HUES48 (cell line): ENCODE data around the gene AP2A2.

ENCODE experiments used
- H3K27ac ChIP-seq: one replicate; pipeline ENCODE4 v1.7.0; 2013; ENCODE audit warnings: low read depth, low read length, inconsistent platforms
- H3K27me3 ChIP-seq: 2 replicates; pipeline ENCODE4 v1.6.1; 2013; ENCODE audit warnings: mild to moderate bottlenecking, low read length; ENCODE audit not compliant: control insufficient read depth, insufficient read depth
- H3K36me3 ChIP-seq: 2 replicates; pipeline ENCODE4 v1.6.1; 2013; ENCODE audit warnings: low read length; ENCODE audit not compliant: control insufficient read depth, insufficient read depth
- H3K4me1 ChIP-seq: 2 replicates; pipeline ENCODE4 v1.6.1; 2013; ENCODE audit warnings: mild to moderate bottlenecking, low read length; ENCODE audit not compliant: control insufficient read depth, insufficient read depth
- H3K4me3 ChIP-seq: 2 replicates; pipeline ENCODE4 v1.5.1; 2013; ENCODE audit warnings: mild to moderate bottlenecking, low read depth, low read length
- H3K9ac ChIP-seq: 2 replicates; pipeline ENCODE4 v1.6.1; 2013; ENCODE audit warnings: mild to moderate bottlenecking, low read depth, low read length, moderate library complexity
- H3K9me3 ChIP-seq: 2 replicates; pipeline ENCODE4 v1.6.1; 2013; ENCODE audit warnings: low read length; ENCODE audit not compliant: control insufficient read depth, insufficient read depth

AP2A2 gene

DNA sequence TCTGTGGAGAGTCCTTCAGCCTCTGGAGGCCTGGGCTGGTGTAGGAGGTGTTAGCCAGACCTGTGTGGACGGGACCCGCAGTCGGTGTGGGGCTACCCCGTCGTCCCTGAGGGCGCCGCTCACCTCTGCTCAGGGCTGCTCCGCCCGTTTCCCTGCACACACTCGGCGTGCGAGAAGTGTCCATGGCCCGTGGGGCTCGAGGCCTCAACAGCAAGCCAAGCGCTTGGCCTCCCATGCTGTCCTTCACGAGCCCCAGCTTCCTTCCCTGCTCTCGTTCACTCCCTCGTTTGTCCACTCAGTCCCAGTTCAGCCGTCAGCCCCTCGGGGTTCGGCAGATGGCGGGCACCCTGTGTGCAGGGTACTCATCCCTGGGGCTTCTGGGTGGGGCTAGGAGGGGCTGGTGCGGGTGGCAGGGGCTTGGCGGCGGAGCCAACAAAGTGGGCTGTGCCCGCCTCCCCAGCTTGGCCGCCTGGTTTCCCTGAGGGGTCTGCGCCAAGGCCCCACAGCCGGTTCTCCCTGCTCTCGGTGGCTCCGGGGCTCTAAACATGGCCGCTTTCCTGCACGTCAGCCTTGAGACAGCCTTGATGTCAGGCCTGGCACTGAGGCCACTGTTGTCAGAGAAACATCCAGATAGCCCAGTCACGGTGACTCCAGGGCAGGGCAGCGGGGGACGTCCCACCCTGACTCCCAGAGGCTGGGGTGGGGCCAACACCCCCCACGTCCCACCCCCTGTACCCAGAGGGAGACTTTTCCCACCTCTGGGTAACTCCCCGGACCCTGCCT is 107.5 kb downstream of the AP2A2 start:
- H3K9me3 ChIP-seq = no peaks in the 10 kb centered on the region
- no peak overlapping the region for H3K9ac ChIP-seq
- no peak overlapping the region for H3K27ac ChIP-seq
- H3K4me1 ChIP-seq = no peaks in the 10 kb centered on the region
- H3K36me3 ChIP-seq = no peaks in the 10 kb centered on the region
- no peak overlapping the region for H3K4me3 ChIP-seq
- no peaks in the 10 kb centered on the region for H3K27me3 ChIP-seq

DNA sequence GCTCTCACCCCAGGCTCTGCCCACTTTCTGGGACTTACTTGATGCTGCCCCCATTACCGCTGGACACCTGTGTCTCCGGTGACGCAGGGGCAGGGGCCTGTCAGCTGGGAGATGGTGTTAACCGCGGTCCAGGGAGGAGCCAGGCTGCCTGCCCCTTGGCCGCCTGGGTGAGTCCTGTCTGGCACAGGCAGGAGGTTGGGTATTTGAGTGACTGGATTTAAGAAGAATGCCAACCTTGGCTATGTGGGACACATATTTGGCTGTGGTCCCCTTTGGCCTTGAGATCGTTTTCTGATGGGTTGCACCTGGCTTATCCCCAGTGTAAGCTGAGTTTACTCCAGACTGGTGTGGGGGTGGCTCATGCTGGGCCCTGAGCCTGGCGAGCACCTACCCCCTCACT is 108.3 kb downstream of the AP2A2 start:
- no peaks in the 10 kb centered on the region for H3K9me3 ChIP-seq
- H3K9ac ChIP-seq = no peak overlapping the region
- no peak overlapping the region for H3K27ac ChIP-seq
- H3K4me3 ChIP-seq = no peak overlapping the region
- H3K27me3 ChIP-seq = no peaks in the 10 kb centered on the region
- no peaks in the 10 kb centered on the region for H3K36me3 ChIP-seq
- H3K4me1 ChIP-seq = no peaks in the 10 kb centered on the region

DNA sequence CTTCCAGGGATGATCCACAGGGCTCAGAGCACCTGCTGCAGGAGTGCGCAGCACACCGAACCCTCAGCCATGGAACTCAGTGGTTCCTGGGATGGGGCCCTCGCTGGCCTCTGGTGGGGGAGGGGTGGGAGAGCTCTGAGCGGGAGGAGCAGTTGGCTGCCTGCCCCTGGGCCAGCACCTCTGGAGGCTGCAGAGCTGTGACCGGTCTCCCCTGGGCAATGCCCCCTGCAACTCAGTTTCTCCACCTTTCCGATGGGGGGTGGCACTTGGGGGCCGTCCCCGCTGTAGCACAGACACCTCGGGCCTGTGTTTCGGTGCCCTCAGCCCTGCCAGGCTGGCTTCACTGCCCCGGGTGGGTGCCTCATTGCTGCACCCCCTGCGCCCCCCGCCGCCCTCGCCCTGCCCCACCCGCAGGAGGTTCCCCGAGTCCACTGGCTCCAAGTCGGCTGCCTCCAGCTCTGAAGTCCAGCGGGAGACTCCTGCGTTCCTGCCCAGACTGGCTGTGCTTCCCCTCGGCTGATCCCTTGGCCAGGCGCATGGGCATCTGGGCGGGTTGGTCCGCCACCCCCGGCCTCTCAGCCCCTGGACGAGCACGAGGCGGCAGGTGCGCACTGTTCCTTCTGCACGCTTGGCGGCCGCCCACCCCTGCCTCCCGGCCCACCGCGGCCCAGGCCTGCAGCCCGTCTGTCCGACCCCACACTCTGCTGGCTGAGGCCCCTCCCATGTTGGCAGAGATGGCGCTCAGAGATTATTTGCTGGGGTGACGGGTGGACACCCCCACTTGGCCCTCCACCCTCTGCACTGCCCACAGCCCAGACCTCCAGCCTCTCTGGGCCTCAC is 109.0 kb downstream of the AP2A2 start:
- Histone ChIP-seq H3K9ac (no peak overlapping the region), H3K36me3 (no peaks in the 10 kb centered on the region)

DNA sequence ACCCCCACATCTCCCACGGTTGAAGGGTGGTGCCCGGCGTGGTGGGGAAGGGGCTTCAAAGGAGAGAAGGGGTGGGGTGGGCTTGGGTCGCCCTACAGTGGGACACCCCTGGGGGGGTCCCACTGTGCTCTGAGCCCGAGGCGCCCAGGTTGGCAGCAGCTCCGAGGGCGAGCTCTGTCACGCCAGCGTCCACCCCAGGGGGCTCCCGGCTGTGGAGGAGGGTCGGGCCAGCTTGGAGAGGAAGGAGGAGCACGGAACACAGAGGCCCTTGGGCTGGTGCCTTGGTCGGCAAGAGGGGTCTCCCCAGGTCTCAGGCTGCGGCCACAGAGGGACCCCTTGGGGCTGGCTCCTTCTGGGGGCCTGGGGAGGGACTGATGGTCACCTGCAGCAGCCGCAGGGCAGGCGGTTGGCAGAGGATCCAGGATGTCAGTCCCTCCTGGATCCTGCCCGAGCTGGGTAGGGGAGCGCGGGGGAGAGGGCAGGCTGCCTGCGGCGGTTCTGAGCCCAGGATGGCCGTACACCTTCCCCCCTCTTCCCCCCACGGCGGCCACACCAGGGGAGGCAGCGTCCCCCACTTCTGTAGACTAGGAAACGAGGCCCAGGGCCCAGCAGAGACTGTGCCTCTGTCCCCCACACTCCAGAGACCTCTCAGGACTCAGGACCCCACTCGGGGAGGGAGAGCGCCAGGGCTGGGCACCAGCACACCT is 110.1 kb downstream of the AP2A2 start:
- Histone ChIP-seq H3K27me3 (no peaks in the 10 kb centered on the region), H3K9ac (no peak overlapping the region), H3K4me1 (no peaks in the 10 kb centered on the region), H3K9me3 (no peaks in the 10 kb centered on the region), H3K4me3 (no peak overlapping the region), H3K27ac (no peak overlapping the region), H3K36me3 (no peaks in the 10 kb centered on the region)

More for the DNA sequence above, 109.0 kb downstream of the AP2A2 start:
- Histone ChIP-seq H3K9me3 (no peaks in the 10 kb centered on the region), H3K4me3 (no peak overlapping the region), H3K4me1 (no peaks in the 10 kb centered on the region), H3K27ac (no peak overlapping the region), H3K27me3 (no peaks in the 10 kb centered on the region)

DNA sequence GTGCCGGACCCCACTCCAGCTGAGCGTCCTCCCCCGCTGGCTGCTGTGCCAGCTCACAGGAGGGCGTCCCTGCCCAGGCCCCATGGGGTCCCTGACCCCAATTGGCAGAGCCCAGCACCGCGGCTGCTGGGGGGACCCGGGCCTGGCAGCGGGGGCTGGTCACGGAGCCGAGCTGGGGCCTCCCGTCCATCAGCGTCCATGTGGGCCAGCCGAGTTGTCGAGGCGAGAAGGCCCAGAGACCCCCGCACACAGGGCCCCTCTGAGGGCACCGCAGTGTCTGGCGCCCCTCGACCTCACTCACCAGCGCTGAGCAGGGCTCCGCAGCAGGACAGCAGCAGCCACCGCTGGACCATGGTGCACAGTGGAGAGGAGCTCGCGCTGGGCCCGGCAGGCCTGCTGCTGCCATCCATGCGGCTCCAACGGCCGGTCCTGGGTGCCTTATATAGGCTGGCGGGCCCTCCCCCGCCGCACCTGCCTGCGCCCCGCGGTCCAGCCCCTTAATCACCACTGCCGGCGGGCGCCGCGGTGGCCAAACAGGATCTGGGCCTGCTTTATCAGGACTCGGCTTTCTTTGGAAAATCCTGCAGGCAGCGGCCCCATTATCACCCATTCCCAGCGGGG is 110.7 kb downstream of the AP2A2 start, which contains the start of gene MUC6:
Gene MUC6, minus strand, starts transcription at position 416 of the 621 bp plus-strand sequence. Its CDS starts 63 bp downstream, at position 353.
- no peaks in the 10 kb centered on the region for H3K27me3 ChIP-seq
- no peaks in the 10 kb centered on the region for H3K4me1 ChIP-seq

DNA sequence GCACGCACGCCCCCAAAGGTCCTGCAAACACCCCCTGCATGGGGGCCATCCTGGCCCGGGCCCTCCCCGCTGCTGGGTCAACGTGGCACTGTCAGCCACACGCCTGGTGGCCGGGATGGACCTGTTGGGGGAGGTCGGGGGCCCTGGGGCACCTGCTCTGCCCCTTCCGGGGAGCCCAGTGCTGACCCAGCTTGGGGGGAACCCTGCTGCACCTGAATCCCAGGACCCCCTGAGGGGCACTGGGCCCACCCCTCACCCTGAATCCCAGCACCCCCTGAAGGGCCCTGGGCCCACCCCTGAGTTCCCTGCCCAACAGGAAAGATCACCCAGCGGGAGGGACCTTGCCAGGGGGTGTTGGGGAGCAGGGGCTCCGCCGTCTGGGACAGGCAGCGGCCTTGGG is 111.3 kb downstream of the AP2A2 start:
- H3K9ac ChIP-seq = no peak overlapping the region
- no peaks in the 10 kb centered on the region for H3K36me3 ChIP-seq
- no peaks in the 10 kb centered on the region for H3K4me1 ChIP-seq
- no peaks in the 10 kb centered on the region for H3K9me3 ChIP-seq
- no peak overlapping the region for H3K4me3 ChIP-seq
- H3K27ac ChIP-seq = no peak overlapping the region
- H3K27me3 ChIP-seq = no peaks in the 10 kb centered on the region

More for the DNA sequence above, 110.7 kb downstream of the AP2A2 start, which contains the start of gene MUC6:
- Histone ChIP-seq H3K4me3 (no peak within 1 kb of the TSS), H3K36me3 (no peaks in the 10 kb centered on the region), H3K27ac (no peak within 1 kb of the TSS), H3K9me3 (no peaks in the 10 kb centered on the region), H3K9ac (no peak within 1 kb of the TSS)

GRCh38 chr11:1037506-1038055 is 111.9 kb downstream of the AP2A2 start:
- Histone ChIP-seq H3K36me3 (no peaks in the 10 kb centered on the region), H3K9ac (no peak overlapping the region), H3K4me3 (no peak overlapping the region), H3K27me3 (no peaks in the 10 kb centered on the region), H3K9me3 (no peaks in the 10 kb centered on the region), H3K27ac (no peak overlapping the region), H3K4me1 (no peaks in the 10 kb centered on the region)

DNA sequence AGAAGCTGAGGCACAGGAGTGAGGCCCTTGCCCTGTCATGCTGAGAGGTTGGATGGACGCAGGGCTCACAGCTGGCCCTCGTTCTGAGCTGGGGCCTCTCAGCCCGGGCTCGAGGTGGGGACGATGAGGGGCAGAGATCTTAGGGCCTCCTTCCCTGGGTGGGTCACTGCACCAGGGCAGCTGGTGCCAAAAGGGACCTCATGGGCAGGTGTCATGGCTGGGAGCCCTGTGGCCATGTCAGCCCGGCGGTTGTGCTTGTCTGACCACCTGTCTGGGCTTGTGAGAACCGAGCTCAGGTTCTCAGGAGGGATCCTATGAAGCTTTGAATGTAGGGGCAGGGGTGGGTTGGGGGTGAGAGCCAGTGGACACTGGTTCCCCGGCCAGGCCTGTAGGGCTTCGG is 112.7 kb downstream of the AP2A2 start:
- Histone ChIP-seq H3K36me3 (no peaks in the 10 kb centered on the region), H3K4me1 (no peaks in the 10 kb centered on the region), H3K9ac (no peak overlapping the region), H3K27ac (no peak overlapping the region), H3K9me3 (no peaks in the 10 kb centered on the region), H3K4me3 (no peak overlapping the region), H3K27me3 (no peaks in the 10 kb centered on the region)

GRCh38 chr11:1038921-1039320 is 113.3 kb downstream of the AP2A2 start:
- no peak overlapping the region for H3K9ac ChIP-seq
- H3K36me3 ChIP-seq = no peaks in the 10 kb centered on the region
- no peaks in the 10 kb centered on the region for H3K9me3 ChIP-seq
- no peak overlapping the region for H3K4me3 ChIP-seq
- no peak overlapping the region for H3K27ac ChIP-seq
- no peaks in the 10 kb centered on the region for H3K4me1 ChIP-seq
- H3K27me3 ChIP-seq = no peaks in the 10 kb centered on the region
